ENCODE results near the gene SNX30. TPM values are rescaled to one million over a fixed set of nuclear protein-coding genes. Genes with fewer than 3 reads are reported as not detected.

Gene SNX30
- total RNA-seq, 1 experiment from 2014 or later: 10.2 TPM

- Histone ChIP-seq H3K9me3 (replicated peaks) (no peaks in the 10 kb centered on the region), H3K4me1 (replicated peaks) (no peaks in the 10 kb centered on the region), H3K27ac (no peak overlapping the region), H3K4me3 (no peak overlapping the region), H3K36me3 (no peaks in the 10 kb centered on the region), H3K27me3 (replicated peaks) (no peaks in the 10 kb centered on the region)
- DNase-seq (ENCODE audit: low read depth in 1 of 2, low spot score in 2 of 2): peak; percentile 44 to 49
Measured at GRCh38 chr9:112867275-112867991, 116.9 kb downstream of the SNX30 start.

GRCh38 chr9:112868461-112868860 lies 117.9 kb downstream of the SNX30 start:
- DNase-seq (ENCODE audit: low read depth in 1 of 2, low spot score in 2 of 2): no peak
- Histone ChIP-seq H3K4me3 (no peak overlapping the region), H3K9me3 (replicated peaks) (no peaks in the 10 kb centered on the region), H3K36me3 (no peaks in the 10 kb centered on the region), H3K4me1 (replicated peaks) (no peaks in the 10 kb centered on the region), H3K27me3 (replicated peaks) (no peaks in the 10 kb centered on the region), H3K27ac (no peak overlapping the region)

- DNase-seq (ENCODE audit: low read depth in 1 of 2, low spot score in 2 of 2): no peak
- Histone ChIP-seq H3K27me3 (replicated peaks) (no peaks in the 10 kb centered on the region), H3K4me1 (replicated peaks) (no peaks in the 10 kb centered on the region), H3K36me3 (no peaks in the 10 kb centered on the region), H3K9me3 (replicated peaks) (no peaks in the 10 kb centered on the region), H3K4me3 (no peak overlapping the region), H3K27ac (no peak overlapping the region)
Measured at GRCh38 chr9:112869041-112869529, 118.5 kb downstream of the SNX30 start.

- no peaks in the 10 kb centered on the region for H3K27me3 ChIP-seq (replicated peaks)
- no peaks in the 10 kb centered on the region for H3K9me3 ChIP-seq (replicated peaks)
- DNase-seq (ENCODE audit: low read depth in 1 of 2, low spot score in 2 of 2): no peak
- H3K27ac ChIP-seq: no peak overlapping the region
- no peak overlapping the region for H3K4me3 ChIP-seq
- H3K4me1 ChIP-seq (replicated peaks): no peaks in the 10 kb centered on the region
- H3K36me3 ChIP-seq: no peaks in the 10 kb centered on the region
Measured at GRCh38 chr9:112869917-112870316, 119.4 kb downstream of the SNX30 start.

GRCh38 chr9:112870556-112870955 lies 120.0 kb downstream of the SNX30 start:
- DNase-seq (ENCODE audit: low read depth in 1 of 2, low spot score in 2 of 2): no peak
- H3K27me3 ChIP-seq (replicated peaks): no peaks in the 10 kb centered on the region
- no peaks in the 10 kb centered on the region for H3K36me3 ChIP-seq
- H3K27ac ChIP-seq: no peak overlapping the region
- no peak overlapping the region for H3K4me3 ChIP-seq
- no peaks in the 10 kb centered on the region for H3K9me3 ChIP-seq (replicated peaks)
- no peaks in the 10 kb centered on the region for H3K4me1 ChIP-seq (replicated peaks)

- Histone ChIP-seq H3K27ac (no peak overlapping the region), H3K4me3 (no peak overlapping the region), H3K9me3 (replicated peaks) (no peaks in the 10 kb centered on the region), H3K4me1 (replicated peaks) (no peaks in the 10 kb centered on the region), H3K27me3 (replicated peaks) (no peaks in the 10 kb centered on the region), H3K36me3 (no peaks in the 10 kb centered on the region)
- DNase-seq (ENCODE audit: low read depth in 1 of 2, low spot score in 2 of 2): no peak
Measured at GRCh38 chr9:112872019-112872418, 121.5 kb downstream of the SNX30 start.

GRCh38 chr9:112873773-112874405 lies 123.3 kb downstream of the SNX30 start:
- DNase-seq (ENCODE audit: low read depth in 1 of 2, low spot score in 2 of 2): no peak
- H3K27me3 ChIP-seq (replicated peaks): no peaks in the 10 kb centered on the region

GRCh38 chr9:112878752-112879151 lies 128.2 kb downstream of the SNX30 start:
- H3K9me3 ChIP-seq (replicated peaks): no peaks in the 10 kb centered on the region
- H3K27ac ChIP-seq: no peak overlapping the region
- H3K27me3 ChIP-seq (replicated peaks): no peaks in the 10 kb centered on the region
- DNase-seq (ENCODE audit: low read depth in 1 of 2, low spot score in 2 of 2): no peak
- no peaks in the 10 kb centered on the region for H3K36me3 ChIP-seq
- H3K4me3 ChIP-seq: no peak overlapping the region
- no peaks in the 10 kb centered on the region for H3K4me1 ChIP-seq (replicated peaks)

More at GRCh38 chr9:112873773-112874405, 123.3 kb downstream of the SNX30 start:
- H3K27ac ChIP-seq: no peak overlapping the region
- H3K4me3 ChIP-seq: no peak overlapping the region
- H3K9me3 ChIP-seq (replicated peaks): no peaks in the 10 kb centered on the region
- no peaks in the 10 kb centered on the region for H3K36me3 ChIP-seq
- no peaks in the 10 kb centered on the region for H3K4me1 ChIP-seq (replicated peaks)

- no peak overlapping the region for H3K4me3 ChIP-seq
- no peak for DNase-seq (ENCODE audit: low read depth in 1 of 2, low spot score in 2 of 2)
- no peaks in the 10 kb centered on the region for H3K27me3 ChIP-seq (replicated peaks)
- no peak overlapping the region for H3K27ac ChIP-seq
- H3K36me3 ChIP-seq: no peaks in the 10 kb centered on the region
- H3K4me1 ChIP-seq (replicated peaks): no peaks in the 10 kb centered on the region
- no peaks in the 10 kb centered on the region for H3K9me3 ChIP-seq (replicated peaks)
Measured at GRCh38 chr9:112880650-112881049, 130.1 kb downstream of the SNX30 start.

GRCh38 chr9:112881331-112881730 lies 130.8 kb downstream of the SNX30 start:
- no peak for DNase-seq (ENCODE audit: low read depth in 1 of 2, low spot score in 2 of 2)
- Histone ChIP-seq H3K4me3 (no peak overlapping the region), H3K36me3 (no peaks in the 10 kb centered on the region), H3K9me3 (replicated peaks) (no peaks in the 10 kb centered on the region), H3K27me3 (replicated peaks) (no peaks in the 10 kb centered on the region), H3K27ac (no peak overlapping the region), H3K4me1 (replicated peaks) (no peaks in the 10 kb centered on the region)

- DNase-seq (ENCODE audit: low read depth in 1 of 2, low spot score in 2 of 2): no peak
- Histone ChIP-seq H3K27ac (no peak overlapping the region), H3K4me3 (no peak overlapping the region), H3K4me1 (replicated peaks) (no peaks in the 10 kb centered on the region), H3K27me3 (replicated peaks) (no peaks in the 10 kb centered on the region), H3K9me3 (replicated peaks) (no peaks in the 10 kb centered on the region), H3K36me3 (no peaks in the 10 kb centered on the region)
Measured at GRCh38 chr9:112884101-112884500, 133.5 kb downstream of the SNX30 start.

GRCh38 chr9:112884721-112885120 lies 134.2 kb downstream of the SNX30 start:
- no peaks in the 10 kb centered on the region for H3K36me3 ChIP-seq
- H3K27ac ChIP-seq: no peak overlapping the region
- H3K27me3 ChIP-seq (replicated peaks): no peaks in the 10 kb centered on the region
- no peak overlapping the region for H3K4me3 ChIP-seq
- H3K4me1 ChIP-seq (replicated peaks): no peaks in the 10 kb centered on the region
- DNase-seq (ENCODE audit: low read depth in 1 of 2, low spot score in 2 of 2): no peak
- H3K9me3 ChIP-seq (replicated peaks): no peaks in the 10 kb centered on the region

GRCh38 chr9:112885324-112885723 lies 134.8 kb downstream of the SNX30 start:
- H3K4me1 ChIP-seq (replicated peaks): no peaks in the 10 kb centered on the region
- H3K27me3 ChIP-seq (replicated peaks): no peaks in the 10 kb centered on the region
- no peak for DNase-seq (ENCODE audit: low read depth in 1 of 2, low spot score in 2 of 2)
- no peaks in the 10 kb centered on the region for H3K36me3 ChIP-seq
- H3K9me3 ChIP-seq (replicated peaks): no peaks in the 10 kb centered on the region
- H3K27ac ChIP-seq: no peak overlapping the region
- H3K4me3 ChIP-seq: no peak overlapping the region

GRCh38 chr9:112886351-112886750 lies 135.8 kb downstream of the SNX30 start:
- no peak overlapping the region for H3K27ac ChIP-seq
- H3K9me3 ChIP-seq (replicated peaks): no peaks in the 10 kb centered on the region
- no peaks in the 10 kb centered on the region for H3K27me3 ChIP-seq (replicated peaks)
- no peak overlapping the region for H3K4me3 ChIP-seq
- H3K4me1 ChIP-seq (replicated peaks): no peaks in the 10 kb centered on the region
- no peak for DNase-seq (ENCODE audit: low read depth in 1 of 2, low spot score in 2 of 2)
- H3K36me3 ChIP-seq: no peaks in the 10 kb centered on the region
